GM19324 (cell line): Measurements from ENCODE around the gene ABHD6.
A peak's percentile ranks its signal among the peaks of the same experiment; 100 is the strongest.
"Not testable (repeated sequence)": the region's sequence is repeated elsewhere in the genome, so short reads cannot be mapped to it uniquely, and the experiment has no call there.

Experiments
- ATAC-seq: cut with Tn5 transposase; IDR thresholded peaks from one replicate; pipeline ENCODE4 v1.9.1; 2021; ENCODE audit warnings: mild to moderate bottlenecking, moderate library complexity; ENCODE audit not compliant: unreplicated experiment, low FRiP score

Gene ABHD6

GRCh38 chr3:58271901-58272501, 34.4 kb downstream of the ABHD6 start:
- ATAC-seq = no peak

GRCh38 chr3:58272891-58273290, 35.3 kb downstream of the ABHD6 start:
- no peak for ATAC-seq

DNA sequence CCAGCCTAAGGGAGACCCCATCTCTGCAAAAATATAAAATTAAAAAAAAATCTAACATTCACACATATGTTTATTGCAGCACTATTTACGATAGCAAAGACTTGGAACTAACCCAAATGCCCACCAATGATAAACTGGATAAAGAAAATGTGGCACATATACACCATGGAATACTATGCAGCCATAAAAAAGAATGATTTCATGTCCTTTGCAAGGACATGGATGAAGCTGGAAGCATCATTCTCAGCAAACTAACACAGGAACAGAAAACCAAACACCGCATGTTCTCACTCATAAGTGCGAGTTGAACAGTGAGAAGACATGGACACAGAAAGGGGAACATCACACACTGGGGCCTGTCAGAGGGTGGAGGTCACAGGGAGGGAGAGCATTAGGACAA, 35.8 kb downstream of the ABHD6 start:
- not testable (repeated sequence) for ATAC-seq

DNA sequence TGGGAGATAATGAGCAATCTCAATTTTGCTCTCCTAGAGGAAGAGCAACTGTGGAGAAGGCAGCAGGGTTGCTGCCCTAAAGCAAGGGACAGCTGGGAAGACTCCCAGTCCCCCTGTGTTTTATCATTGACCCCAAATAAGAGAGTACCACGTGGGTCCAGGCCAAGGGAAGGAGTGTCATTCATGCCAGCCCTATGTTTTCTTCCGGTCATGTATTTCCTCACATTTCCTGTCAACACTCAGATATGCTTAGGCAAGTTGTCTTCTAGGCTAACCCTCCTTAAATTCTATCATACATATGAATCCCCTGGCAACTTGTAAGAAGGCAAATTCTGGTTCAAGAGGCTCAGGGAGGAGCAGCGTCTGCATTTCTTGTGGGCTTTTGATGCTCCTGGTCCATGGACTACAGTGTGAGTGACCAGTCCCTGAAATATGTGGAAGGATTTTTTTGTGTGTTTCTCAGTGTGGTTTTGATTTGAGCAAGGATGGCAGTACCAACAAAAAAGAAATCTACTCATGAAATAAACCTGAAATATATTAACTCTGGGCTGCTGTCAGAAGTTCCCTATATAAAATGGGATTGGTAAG, 36.5 kb downstream of the ABHD6 start:
- no peak for ATAC-seq

DNA sequence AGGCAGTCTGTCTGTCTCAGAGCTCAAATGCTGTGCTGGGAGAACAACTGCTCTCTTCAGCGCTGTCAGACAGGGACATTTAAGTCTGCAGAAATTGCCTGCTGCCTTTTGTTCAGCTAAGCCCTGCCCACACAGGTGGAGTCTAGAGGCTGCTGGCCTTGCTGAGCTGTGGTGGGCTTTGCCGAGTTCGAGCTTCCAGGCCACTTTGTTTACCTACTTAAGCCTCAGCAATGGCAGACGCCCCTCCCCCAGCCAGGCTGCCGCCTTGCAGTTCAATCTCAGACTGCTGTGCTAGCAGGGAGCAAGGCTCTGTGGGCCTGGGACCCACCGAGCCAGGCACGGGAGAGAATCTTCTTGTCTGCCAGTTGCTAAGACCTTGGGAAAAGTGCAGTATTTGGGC, 43.5 kb downstream of the ABHD6 start:
- no peak for ATAC-seq

DNA sequence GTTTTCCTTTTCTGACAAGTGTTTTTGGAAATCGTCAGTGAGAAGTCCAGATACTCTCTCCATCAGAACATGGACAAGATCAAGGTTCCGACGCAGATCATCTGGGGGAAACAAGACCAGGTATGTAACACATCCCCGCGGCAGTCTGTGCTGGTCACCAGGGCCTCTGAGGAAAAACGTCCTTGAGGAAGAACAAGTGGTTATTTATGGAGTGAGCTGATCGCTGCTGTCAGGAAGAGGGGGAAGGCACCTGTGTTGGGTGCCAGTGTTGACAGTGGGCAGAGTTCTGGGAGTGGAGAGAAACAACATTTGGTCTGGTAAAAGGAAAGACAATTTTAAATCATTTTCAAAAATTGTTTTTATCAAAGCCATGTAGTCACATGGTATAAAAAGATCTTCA, 47.7 kb downstream of the ABHD6 start:
- ATAC-seq = no peak

- no peak for ATAC-seq
These were observed 49.8 kb downstream of the ABHD6 start for GRCh38 chr3:58287354-58287753.

DNA sequence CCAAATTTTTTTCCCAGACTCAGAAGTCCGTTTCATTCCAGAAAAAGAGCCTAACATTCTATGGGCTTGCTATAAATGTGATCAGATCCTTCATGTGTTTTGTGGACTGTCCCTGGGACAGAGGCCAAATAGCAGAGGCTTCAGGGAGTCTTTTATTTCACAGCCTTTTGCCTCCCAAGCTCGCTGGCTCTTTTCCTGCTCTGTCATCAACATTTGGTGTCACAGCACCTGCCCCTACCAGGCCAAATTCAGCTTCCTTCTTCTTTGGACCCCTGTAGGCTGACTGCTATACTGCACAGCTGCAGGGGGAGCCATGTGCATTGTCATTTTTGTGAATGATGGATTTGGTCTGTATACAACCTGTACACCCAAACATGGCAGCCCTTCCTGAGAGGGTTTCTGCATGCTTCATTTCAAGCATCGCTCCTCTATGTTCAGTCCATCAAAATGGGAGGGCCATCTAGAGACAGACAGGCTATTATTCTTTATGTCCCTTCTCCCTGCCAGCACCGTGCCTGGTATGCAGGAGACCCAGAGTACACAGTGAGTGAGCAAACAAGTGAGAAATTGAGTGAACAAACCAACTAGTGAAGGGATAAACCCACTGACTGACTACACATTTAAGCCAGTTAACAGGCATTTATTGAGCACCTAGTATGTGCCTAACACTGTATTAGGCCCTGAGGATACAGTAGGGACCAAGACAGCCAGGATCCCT, 50.6 kb downstream of the ABHD6 start:
- no peak for ATAC-seq

DNA sequence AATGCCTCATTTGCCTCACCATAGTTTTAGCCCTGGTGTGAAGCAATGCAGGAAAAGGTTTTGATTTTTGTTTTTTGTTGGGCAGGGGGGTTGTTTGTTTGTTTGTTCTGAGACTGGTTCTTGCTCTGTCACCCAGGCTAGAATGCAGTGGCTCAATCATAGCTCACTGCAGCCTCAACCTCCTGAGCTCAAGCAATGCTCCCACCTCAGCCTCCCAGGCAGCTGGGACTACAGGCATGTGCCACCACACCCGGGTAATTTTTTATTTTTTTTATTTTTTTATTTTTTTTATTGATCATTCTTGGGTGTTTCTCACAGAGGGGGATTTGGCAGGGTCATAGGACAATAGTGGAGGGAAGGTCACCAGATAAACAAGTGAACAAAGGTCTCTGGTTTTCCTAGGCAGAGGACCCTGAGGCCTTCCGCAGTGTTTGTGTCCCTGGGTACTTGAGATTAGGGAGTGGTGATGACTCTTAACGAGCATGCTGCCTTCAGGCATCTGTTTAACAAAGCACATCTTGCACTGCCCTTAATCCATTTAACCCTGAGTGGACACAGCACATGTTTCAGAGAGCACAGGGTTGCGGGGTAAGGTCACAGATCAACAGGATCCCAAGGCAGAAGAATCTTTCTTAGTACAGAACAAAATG, 51.5 kb downstream of the ABHD6 start:
- not testable (repeated sequence) for ATAC-seq

- not testable (repeated sequence) for ATAC-seq
These were observed 52.9 kb downstream of the ABHD6 start for GRCh38 chr3:58290446-58290845.

DNA sequence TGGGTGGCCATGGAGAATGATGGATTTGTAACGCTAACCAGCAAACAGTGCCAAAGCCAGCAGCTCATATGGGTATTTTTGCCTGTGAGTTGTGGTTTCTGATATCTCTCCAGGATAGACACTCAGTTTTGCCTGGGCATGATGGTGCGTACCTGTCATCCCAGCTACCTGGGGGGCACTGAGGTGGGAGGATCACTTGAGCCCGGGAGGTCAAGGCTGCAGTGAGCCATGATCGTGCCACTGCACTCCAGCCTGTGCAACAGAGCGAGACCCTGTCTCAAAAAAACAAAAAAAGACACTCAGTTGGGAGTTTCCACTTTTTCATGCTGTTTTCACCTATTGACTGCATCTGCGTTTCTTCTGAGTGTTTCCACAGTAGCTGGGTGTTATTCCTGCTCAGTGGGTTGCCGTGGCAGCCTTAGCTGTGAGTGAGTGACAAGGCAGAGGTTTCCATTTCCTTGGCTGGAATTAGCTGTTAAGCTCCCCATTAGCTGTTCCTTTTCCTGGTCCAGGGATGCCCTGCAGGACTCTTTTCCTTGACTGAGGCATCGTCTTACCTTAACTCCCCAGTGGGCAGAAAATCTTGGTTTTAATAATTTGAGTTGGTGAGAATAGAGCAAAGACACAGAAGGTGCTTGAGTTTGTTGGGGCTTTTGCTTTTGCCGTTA, 54.2 kb downstream of the ABHD6 start:
- ATAC-seq = no peak

- ATAC-seq = no peak
These were observed 55.3 kb downstream of the ABHD6 start for GRCh38 chr3:58292866-58293265.

GRCh38 chr3:58293516-58293915, 55.9 kb downstream of the ABHD6 start:
- no peak for ATAC-seq

GRCh38 chr3:58296269-58296668, 58.7 kb downstream of the ABHD6 start:
- ATAC-seq = no peak

DNA sequence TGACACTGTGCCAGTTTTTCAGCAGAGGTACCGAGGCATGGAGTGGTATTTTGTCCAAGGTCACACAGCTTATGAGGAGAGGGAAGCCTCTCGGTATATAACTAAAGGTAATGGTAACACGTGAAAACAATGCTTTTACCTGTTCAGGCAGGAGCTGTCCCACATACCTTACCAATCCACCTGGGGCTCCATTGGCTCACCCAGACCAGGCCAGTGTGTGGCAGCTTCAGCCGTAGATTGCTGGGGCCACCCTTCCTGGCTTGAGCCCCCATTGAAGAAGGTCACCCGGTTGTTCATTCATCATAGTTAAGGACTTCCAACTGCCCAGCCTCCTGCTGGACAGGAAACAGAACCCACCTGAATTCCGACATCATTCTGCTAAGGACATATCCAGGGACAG, 59.3 kb downstream of the ABHD6 start:
- no peak for ATAC-seq

DNA sequence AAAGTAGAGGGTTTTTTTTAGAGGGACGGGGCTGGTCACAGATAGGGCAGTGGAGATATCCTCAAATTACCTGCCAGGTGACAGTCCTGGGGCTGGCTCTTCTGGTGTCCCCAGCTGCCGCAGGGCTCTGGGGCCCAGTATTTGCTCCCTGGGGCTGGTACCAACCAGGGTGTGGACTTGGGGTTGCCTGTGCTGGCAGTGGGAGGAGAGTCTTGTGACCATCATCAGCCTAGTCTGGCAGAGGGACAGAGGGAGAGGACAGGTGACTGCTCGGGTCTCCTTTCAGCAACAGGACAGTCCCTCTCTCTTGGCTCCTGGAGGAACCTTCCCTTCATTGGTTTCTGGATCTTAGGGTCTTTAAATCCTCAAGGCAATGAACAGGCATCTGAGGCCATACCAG, 60.6 kb downstream of the ABHD6 start:
- no peak for ATAC-seq

- no peak for ATAC-seq
These were observed 61.5 kb downstream of the ABHD6 start for GRCh38 chr3:58299075-58299474.

- no peak for ATAC-seq
These were observed 62.4 kb downstream of the ABHD6 start for GRCh38 chr3:58299839-58300516.

DNA sequence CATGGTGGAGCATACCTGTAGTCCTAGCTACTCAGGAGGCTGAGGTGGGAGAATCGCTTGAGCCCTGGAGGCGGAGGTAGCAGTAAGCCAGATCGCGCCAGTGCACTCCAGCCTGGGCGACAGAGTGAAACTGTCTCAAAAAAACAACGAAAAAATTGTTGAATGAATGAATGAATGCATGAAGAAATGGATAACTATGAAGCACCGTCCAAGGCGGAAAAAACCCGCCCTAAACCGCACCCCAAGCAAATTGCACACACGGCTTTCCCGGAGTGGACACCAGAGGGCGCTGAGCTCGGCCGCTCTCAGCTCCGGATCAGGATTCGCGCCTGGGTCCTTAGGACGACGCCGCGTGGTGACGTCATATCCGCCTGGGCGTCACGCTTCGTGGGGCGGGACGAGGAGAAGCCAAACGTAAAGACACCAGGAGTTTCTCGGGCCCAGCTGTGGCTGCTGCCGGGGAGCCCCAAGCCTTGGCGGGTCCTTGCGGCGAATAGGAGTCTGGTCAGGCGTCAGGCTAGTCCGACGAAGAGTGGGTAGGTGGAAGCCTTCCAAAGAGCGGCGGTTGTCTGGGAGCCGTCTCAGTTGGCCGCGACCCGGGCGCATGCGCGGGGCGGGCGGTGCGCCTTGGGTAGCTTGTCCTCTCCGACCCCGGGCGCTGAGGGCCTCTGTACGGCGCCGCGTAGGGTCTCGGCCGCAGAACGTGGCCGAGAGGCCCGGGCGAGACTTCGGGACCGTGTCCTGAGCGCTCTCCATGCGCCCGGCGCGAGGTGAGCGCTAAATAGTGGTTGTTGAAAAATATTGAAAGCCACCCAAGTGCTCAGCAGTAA, 68.5 kb downstream of the ABHD6 start, which contains the start of the genes HTD2 and RPP14:
Gene HTD2, plus strand, starts transcription at position 639 of the 830 bp plus-strand sequence. CDS start 11,094 bp downstream, outside the sequence.
Gene RPP14, plus strand, starts transcription at position 364 of the 830 bp plus-strand sequence. CDS start 4,085 bp downstream, outside the sequence.
- peak; percentile 93 for ATAC-seq
